ENCODE results near the gene DLG1. TPM values are rescaled to one million over a fixed set of nuclear protein-coding genes. Genes with fewer than 3 reads are reported as not detected.

DLG1 gene
- total RNA-seq, 4 donors from 2014 or later = 103 to 150 (median 122) TPM

DNA sequence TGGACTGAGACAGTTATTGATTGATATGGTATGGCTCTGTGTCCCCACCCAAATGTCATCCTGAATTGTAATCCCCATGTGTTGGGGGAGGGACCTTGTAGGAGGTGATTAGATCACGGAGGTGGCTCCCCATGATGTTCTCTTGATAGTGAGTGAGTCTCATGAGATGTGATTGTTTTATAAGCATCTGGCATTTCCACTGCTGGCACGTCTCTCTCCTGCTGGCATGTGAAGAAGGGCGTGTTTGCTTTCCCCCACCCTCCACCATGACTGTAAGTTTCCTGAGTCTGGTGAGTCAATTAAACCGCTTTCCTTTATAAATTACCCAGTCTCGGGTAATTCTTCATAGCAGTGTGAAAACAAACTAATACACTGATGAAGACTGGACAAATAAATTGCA is 163.2 kb downstream of the DLG1 start:
- Histone ChIP-seq H3K9me3 (no peaks in the 10 kb centered on the region), H3K4me3 (no peak overlapping the region), H3K27me3 (no peaks in the 10 kb centered on the region), H3K4me1 (no peaks in the 10 kb centered on the region), H3K27ac (no peak overlapping the region), H3K36me3 (peaks cover 2 to 82% (median 9%) of the 10 kb centered on the region in 3 donors)
- no peak for DNase-seq
- no peak for TF ChIP-seq POLR2A (IDR thresholded peaks at IDR 0.05)
- TF ChIP-seq, protein P1, sequence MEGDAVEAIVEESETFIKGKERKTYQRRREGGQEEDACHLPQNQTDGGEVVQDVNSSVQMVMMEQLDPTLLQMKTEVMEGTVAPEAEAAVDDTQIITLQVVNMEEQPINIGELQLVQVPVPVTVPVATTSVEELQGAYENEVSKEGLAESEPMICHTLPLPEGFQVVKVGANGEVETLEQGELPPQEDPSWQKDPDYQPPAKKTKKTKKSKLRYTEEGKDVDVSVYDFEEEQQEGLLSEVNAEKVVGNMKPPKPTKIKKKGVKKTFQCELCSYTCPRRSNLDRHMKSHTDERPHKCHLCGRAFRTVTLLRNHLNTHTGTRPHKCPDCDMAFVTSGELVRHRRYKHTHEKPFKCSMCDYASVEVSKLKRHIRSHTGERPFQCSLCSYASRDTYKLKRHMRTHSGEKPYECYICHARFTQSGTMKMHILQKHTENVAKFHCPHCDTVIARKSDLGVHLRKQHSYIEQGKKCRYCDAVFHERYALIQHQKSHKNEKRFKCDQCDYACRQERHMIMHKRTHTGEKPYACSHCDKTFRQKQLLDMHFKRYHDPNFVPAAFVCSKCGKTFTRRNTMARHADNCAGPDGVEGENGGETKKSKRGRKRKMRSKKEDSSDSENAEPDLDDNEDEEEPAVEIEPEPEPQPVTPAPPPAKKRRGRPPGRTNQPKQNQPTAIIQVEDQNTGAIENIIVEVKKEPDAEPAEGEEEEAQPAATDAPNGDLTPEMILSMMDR (IDR thresholded peaks at IDR 0.05) = no peak
- 50 to 83% methylated on average over 5 of the region's 5 CpGs for WGBS, 2 donors
- intact Hi-C loops (cut with DNase I) = no loop called here

DNA sequence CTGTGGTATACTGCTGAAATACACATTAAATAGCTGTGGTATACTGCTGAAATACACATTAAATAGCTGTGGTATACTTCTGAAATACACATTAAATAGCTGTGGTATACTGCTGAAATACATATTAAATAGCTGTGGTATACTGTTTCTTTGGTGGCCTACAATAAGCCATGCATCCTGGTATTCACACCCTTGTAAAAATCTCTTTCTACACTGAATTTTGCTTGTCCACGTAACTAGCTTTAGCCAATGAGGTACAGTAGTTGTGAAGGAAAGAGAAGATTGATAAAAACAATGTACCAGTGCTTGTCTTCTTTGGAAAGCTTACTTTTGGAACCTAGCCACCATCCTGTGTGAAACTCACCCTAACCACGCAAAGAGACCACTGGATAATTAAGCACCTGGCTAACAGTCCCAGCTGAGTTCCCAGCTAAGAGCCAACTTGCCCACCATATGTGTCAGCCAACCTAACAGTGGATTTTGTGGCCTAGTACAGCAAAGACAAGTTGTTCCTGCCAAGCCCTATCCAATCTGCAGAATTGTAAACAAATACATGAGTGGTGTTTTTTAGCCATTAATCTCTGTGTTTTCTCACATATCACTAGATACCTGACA is 165.4 kb downstream of the DLG1 start:
- WGBS, 2 donors = 90 to 91% methylated on average over 2 of the region's 2 CpGs
- intact Hi-C loops (cut with DNase I) = no loop called here
- no peak for DNase-seq
- no peaks in the 10 kb centered on the region for H3K9me3 ChIP-seq
- no peak for TF ChIP-seq POLR2A (IDR thresholded peaks at IDR 0.05)
- TF ChIP-seq, protein P1 (IDR thresholded peaks at IDR 0.05) = no peak
- no peak overlapping the region for H3K4me3 ChIP-seq
- no peak overlapping the region for H3K27ac ChIP-seq
- peaks cover 9 to 85% (median 10%) of the 10 kb centered on the region in 3 donors for H3K36me3 ChIP-seq
- H3K27me3 ChIP-seq = no peaks in the 10 kb centered on the region
- no peaks in the 10 kb centered on the region for H3K4me1 ChIP-seq

DNA sequence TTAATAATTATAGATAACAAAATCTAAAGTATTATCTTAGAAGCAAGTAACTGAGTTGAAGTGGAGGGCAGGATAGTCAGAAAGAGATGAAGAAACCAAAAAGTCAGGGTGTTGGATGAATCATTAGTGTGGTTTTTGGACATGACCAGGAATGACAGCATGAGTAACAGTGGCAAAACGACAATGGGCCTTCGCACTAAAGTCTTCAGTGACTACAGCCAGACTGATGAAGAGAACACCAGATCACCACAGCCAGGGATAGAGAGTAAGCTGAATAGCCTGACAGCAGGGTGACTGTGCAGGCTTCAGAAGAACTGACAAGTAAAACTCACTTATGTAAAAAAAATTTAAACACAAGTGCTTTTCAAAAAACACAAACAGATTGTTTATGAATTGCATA is 172.8 kb downstream of the DLG1 start:
- no peak for DNase-seq
- Histone ChIP-seq H3K27me3 (no peaks in the 10 kb centered on the region), H3K4me1 (no peaks in the 10 kb centered on the region), H3K9me3 (no peaks in the 10 kb centered on the region), H3K27ac (no peak overlapping the region), H3K36me3 (peaks cover 0 to 63% (median 10%) of the 10 kb centered on the region in 3 donors), H3K4me3 (no peak overlapping the region)
- intact Hi-C loops (cut with DNase I) = no loop called here
- TF ChIP-seq, protein P1 (IDR thresholded peaks at IDR 0.05) = no peak
- TF ChIP-seq POLR2A (IDR thresholded peaks at IDR 0.05) = no peak
- 49 to 54% methylated on average over 2 of the region's 2 CpGs for WGBS, 2 donors

DNA sequence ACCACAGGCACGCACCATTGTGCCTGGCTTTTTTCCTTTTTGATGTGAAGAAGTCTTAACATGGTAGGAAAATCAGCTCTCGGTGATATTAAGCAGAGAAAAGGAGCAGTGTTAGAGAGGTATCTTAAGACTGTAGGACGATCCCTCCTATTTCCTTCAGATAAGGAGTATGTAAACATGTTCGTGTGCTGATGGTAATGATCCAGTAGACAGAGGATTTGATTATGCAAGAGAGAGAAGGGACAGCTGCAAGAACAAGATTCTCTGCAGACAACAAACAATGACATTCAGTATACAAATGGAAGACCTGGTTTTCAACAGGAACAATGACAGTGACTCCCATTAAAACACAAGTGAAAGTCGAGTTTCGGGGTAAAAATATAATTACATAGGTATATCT is 173.7 kb downstream of the DLG1 start:
- H3K4me1 ChIP-seq = no peaks in the 10 kb centered on the region
- no peak overlapping the region for H3K4me3 ChIP-seq
- intact Hi-C loops (cut with DNase I) = no loop called here
- TF ChIP-seq, protein P1 (IDR thresholded peaks at IDR 0.05) = no peak
- TF ChIP-seq POLR2A (IDR thresholded peaks at IDR 0.05) = no peak
- H3K27me3 ChIP-seq = no peaks in the 10 kb centered on the region
- H3K36me3 ChIP-seq = peaks cover 0 to 57% (median 3%) of the 10 kb centered on the region in 3 donors
- DNase-seq = no peak
- H3K27ac ChIP-seq = no peak overlapping the region
- no peaks in the 10 kb centered on the region for H3K9me3 ChIP-seq
- WGBS, 2 donors = 88 to 93% methylated on average over 5 to 6 of the region's 6 CpGs

DNA sequence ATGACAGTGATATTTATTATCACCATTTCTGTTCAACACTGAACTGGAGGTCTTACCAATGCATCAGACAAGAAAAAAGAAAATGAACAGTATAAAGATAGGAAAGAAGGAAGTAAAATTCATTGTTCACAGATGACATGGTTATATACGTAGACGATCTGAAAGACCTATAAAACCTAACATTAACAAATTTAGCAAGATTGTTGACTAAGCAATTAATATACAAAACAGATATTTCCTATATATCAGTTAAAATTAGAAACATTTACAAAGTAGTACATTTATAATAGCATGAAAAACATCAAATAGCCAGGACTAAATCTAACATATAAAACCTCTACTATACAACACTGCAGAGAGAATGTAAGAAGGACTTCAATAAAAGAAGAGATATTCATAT is 176.0 kb downstream of the DLG1 start:
- no peak overlapping the region for H3K27ac ChIP-seq
- TF ChIP-seq, protein P1 (IDR thresholded peaks at IDR 0.05) = no peak
- H3K36me3 ChIP-seq = peaks cover 0 to 46% (median 0%) of the 10 kb centered on the region in 3 donors
- no peak for DNase-seq
- H3K9me3 ChIP-seq = no peaks in the 10 kb centered on the region
- WGBS, 2 donors = 50 to 66% methylated on average over 2 of the region's 2 CpGs
- intact Hi-C loops (cut with DNase I) = no loop called here
- H3K27me3 ChIP-seq = no peaks in the 10 kb centered on the region
- H3K4me1 ChIP-seq = peaks cover 0 to 4% (median 0%) of the 10 kb centered on the region in 3 donors
- no peak overlapping the region for H3K4me3 ChIP-seq
